Loucy (cell line): ENCODE results near the gene RALGPS2.

ENCODE experiments used
- H2AFZ ChIP-seq: fragments of 200-600 bp; sonication (generic); 2 replicates; pipeline ENCODE4 v1.6.0; 2016; ENCODE audit warnings: antibody characterized with exemption, mild to moderate bottlenecking, low read length, moderate library complexity
- H3F3A ChIP-seq: fragments of 200-600 bp; 2 replicates; pipeline ENCODE4 v1.6.0; 2016; ENCODE audit warnings: antibody characterized with exemption, low read depth, mild to moderate bottlenecking
- H3K27me3 ChIP-seq: fragments of 200-600 bp; sonication (generic); 2 replicates; pipeline ENCODE4 v1.6.1; 2014; ENCODE audit warnings: low read length, mild to moderate bottlenecking; ENCODE audit not compliant: insufficient read depth, poor library complexity, severe bottlenecking
- H3K36me3 ChIP-seq: fragments of 200-600 bp; sonication (generic); 2 replicates; pipeline ENCODE4 v1.6.1; 2016; ENCODE audit warnings: low read length; ENCODE audit not compliant: insufficient read depth
- H3K4me1 ChIP-seq: fragments of 200-600 bp; sonication (generic); 2 replicates; pipeline ENCODE4 v1.5.1; 2014; ENCODE audit warnings: low read length, mild to moderate bottlenecking; ENCODE audit not compliant: insufficient read depth, poor library complexity, severe bottlenecking
- H3K4me2 ChIP-seq: fragments of 200-600 bp; sonication (generic); 2 replicates; pipeline ENCODE4 v1.6.0; 2014; ENCODE audit warnings: antibody characterized with exemption, low read length, low read depth, mild to moderate bottlenecking; ENCODE audit not compliant: poor library complexity, severe bottlenecking
- H3K4me3 ChIP-seq: fragments of 200-600 bp; sonication (generic); 2 replicates; pipeline ENCODE4 v1.5.1; 2014; ENCODE audit warnings: low read length, mild to moderate bottlenecking, mixed read lengths; ENCODE audit not compliant: poor library complexity, severe bottlenecking
- H3K79me2 ChIP-seq: fragments of 200-600 bp; sonication (generic); 2 replicates; pipeline ENCODE4 v1.6.1; 2014; ENCODE audit warnings: low read length; ENCODE audit not compliant: insufficient read depth
- H3K9ac ChIP-seq: fragments of 200-600 bp; sonication (generic); 2 replicates; pipeline ENCODE4 v1.6.0; 2014; ENCODE audit warnings: mild to moderate bottlenecking, low read depth, low read length, moderate library complexity; ENCODE audit not compliant: poor library complexity, severe bottlenecking
- H3K9me2 ChIP-seq: fragments of 200-600 bp; sonication (generic); replicated peaks from 2 replicates; pipeline ENCODE4 v1.6.1; 2016; ENCODE audit warnings: low read depth, low read length, mixed read lengths
- H3K9me3 ChIP-seq: fragments of 200-600 bp; sonication (generic); 2 replicates; pipeline ENCODE4 v1.6.1; 2014; ENCODE audit warnings: mild to moderate bottlenecking, antibody characterized with exemption, low read length, low read depth; ENCODE audit not compliant: insufficient read depth
- H4K20me1 ChIP-seq: fragments of 200-600 bp; sonication (generic); 2 replicates; pipeline ENCODE4 v1.6.0; 2014; ENCODE audit warnings: antibody characterized with exemption, low read length, mild to moderate bottlenecking; ENCODE audit not compliant: insufficient read depth, poor library complexity, severe bottlenecking
- EZH2phosphoT487 ChIP-seq: fragments of 200-600 bp; IDR thresholded peaks from 2 replicates; pipeline ENCODE4 v1.6.1; 2018; ENCODE audit warnings: antibody characterized with exemption, mild to moderate bottlenecking, moderate library complexity, borderline replicate concordance
- TF ChIP-seq, protein P1 (sequence below): fragments of 200-600 bp; sonication (generic); conservative IDR thresholded peaks from 2 replicates; pipeline ENCODE4 v1.5.1; 2014; ENCODE audit warnings: mild to moderate bottlenecking, antibody characterized with exemption, low read length

The RALGPS2 gene

DNA sequence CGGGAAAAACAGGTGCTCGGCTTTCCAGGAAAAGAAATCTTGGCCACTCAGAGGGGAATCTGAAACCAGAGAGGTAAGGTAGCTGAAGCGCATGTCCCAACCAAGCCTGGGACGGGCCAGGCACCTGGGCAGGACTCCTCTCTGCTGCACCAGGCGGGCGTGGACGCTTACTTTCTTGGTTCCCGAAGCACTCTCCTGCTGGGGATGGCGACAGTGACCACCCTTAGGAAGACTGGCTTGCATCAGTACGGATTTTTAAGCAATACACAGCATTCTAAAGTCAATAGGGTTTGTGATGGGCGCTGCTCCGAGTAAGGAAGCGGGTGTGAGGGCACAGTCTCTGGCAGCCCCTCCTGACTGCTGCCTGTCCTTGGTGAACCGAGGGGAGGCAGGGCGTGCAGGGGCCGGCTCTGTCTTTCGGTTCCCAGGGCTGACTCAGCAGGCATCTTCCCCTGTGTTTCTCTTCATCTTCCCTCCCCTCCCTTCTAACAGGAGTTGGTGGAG is 220.8 kb downstream of the RALGPS2 start:
- Histone ChIP-seq H3K4me3 (no peak overlapping the region), H3K27me3 (no peaks in the 10 kb centered on the region), H3K36me3 (no peaks in the 10 kb centered on the region), H4K20me1 (no peaks in the 10 kb centered on the region), H2AFZ (no peak overlapping the region), H3K79me2 (no peaks in the 10 kb centered on the region), H3K4me1 (peaks cover 11% of the 10 kb centered on the region), H3K9me2 (no peaks in the 10 kb centered on the region), H3F3A (no peaks in the 10 kb centered on the region), H3K9me3 (no peaks in the 10 kb centered on the region), H3K4me2 (no peak overlapping the region), H3K9ac (no peak overlapping the region)
- TF ChIP-seq, protein P1, sequence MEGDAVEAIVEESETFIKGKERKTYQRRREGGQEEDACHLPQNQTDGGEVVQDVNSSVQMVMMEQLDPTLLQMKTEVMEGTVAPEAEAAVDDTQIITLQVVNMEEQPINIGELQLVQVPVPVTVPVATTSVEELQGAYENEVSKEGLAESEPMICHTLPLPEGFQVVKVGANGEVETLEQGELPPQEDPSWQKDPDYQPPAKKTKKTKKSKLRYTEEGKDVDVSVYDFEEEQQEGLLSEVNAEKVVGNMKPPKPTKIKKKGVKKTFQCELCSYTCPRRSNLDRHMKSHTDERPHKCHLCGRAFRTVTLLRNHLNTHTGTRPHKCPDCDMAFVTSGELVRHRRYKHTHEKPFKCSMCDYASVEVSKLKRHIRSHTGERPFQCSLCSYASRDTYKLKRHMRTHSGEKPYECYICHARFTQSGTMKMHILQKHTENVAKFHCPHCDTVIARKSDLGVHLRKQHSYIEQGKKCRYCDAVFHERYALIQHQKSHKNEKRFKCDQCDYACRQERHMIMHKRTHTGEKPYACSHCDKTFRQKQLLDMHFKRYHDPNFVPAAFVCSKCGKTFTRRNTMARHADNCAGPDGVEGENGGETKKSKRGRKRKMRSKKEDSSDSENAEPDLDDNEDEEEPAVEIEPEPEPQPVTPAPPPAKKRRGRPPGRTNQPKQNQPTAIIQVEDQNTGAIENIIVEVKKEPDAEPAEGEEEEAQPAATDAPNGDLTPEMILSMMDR: no peak
- TF ChIP-seq EZH2phosphoT487: no peak

DNA sequence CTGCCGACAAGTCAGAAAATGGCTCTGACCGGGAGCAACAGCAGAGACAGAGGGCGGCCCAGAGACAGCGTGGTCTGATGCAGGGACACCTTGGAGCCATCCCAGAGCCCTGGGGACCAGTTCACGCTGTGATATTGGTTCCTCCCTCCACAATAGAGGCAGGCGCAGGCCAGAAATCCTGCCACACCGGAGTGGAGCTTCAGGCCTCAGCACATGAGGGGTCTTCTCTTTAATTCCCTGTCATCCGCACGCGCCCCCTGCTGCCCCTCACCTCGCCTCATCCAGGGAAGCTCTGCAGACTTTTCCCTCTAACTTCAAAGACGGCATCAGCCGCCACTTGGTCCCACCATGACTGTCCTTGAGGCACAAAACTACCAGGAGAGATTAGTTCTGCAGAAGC is 221.4 kb downstream of the RALGPS2 start:
- Histone ChIP-seq H3K9ac (no peak overlapping the region), H3K4me2 (no peak overlapping the region), H2AFZ (no peak overlapping the region), H3K4me1 (peaks cover 11% of the 10 kb centered on the region), H3K9me2 (no peaks in the 10 kb centered on the region), H3F3A (no peaks in the 10 kb centered on the region), H3K4me3 (no peak overlapping the region), H3K27me3 (no peaks in the 10 kb centered on the region), H3K9me3 (no peaks in the 10 kb centered on the region), H3K79me2 (no peaks in the 10 kb centered on the region), H3K36me3 (no peaks in the 10 kb centered on the region), H4K20me1 (no peaks in the 10 kb centered on the region)
- TF ChIP-seq, protein P1: no peak
- TF ChIP-seq EZH2phosphoT487: no peak

- no peak for TF ChIP-seq EZH2phosphoT487
- TF ChIP-seq, protein P1: no peak
- H2AFZ ChIP-seq: no peak overlapping the region
- H3K4me3 ChIP-seq: no peak overlapping the region
- no peak overlapping the region for H3K9ac ChIP-seq
- no peak overlapping the region for H3K4me2 ChIP-seq
- no peaks in the 10 kb centered on the region for H3F3A ChIP-seq
- no peaks in the 10 kb centered on the region for H3K79me2 ChIP-seq
- no peaks in the 10 kb centered on the region for H3K9me3 ChIP-seq
- H3K36me3 ChIP-seq: no peaks in the 10 kb centered on the region
- H3K4me1 ChIP-seq: peaks cover 11% of the 10 kb centered on the region
- H3K27me3 ChIP-seq: no peaks in the 10 kb centered on the region
- H4K20me1 ChIP-seq: no peaks in the 10 kb centered on the region
- H3K9me2 ChIP-seq: no peaks in the 10 kb centered on the region
These were observed 222.0 kb downstream of the RALGPS2 start for GRCh38 chr1:178946855-178947676.
